ENCODE data around the gene SUMO4.
A peak's percentile ranks its signal among the peaks of the same experiment; 100 is the strongest.
"Not testable (repeated sequence)": the region's sequence is repeated elsewhere in the genome, so short reads cannot be mapped to it uniquely, and the experiment has no call there.

Gene SUMO4

DNA sequence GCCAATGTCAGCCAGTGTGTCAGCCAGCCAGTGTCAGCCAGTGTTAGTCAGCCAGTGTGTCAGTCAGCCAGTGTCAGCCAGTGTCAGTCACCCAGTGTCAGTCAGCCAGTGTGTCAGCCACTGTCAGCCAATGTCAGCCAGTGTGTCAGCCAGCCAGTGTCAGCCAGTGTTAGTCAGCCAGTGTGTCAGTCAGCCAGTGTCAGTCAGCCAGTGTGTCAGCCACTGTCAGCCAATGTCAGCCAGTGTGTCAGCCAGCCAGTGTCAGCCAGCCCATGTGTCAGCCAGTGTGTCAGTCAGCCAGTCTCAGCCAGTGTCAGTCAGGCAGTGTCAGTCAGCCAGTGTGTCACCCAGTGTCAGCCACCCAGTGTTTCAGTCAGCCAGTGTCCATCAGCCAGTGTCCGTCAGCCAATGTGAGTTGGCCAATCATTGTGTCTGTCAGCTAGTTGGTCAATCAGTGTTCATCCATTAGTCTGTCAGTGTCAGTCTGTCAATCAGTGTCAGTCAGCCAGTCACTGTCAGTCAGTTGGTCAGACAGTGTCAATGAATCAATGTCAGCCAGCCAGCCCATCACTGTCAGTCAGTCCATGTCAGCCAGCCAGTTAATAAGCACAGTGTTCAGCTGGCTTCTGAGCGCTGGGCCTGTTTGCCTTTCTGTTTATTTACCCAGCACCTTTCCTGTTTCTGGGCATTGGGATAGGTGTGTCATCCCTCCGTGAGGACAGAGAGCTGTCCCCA is 44.5 kb downstream of the SUMO4 start:
- H2AK5ac ChIP-seq (ENCODE audit: low read depth, low read length); H2BK120ac ChIP-seq (ENCODE audit: low read depth, low read length); DNase-seq (ENCODE audit: low spot score); H4K91ac ChIP-seq (ENCODE audit: low read depth, low read length, poor library complexity); H3K9ac ChIP-seq (ENCODE audit: low read depth, low read length, poor library complexity); H3K9me3 ChIP-seq (replicated peaks in 1 of 2; ENCODE audit: control insufficient read depth in 2 of 2, insufficient read depth in 1 of 2, low read depth in 1 of 2, low read length in 2 of 2); H2AFZ ChIP-seq (ENCODE audit: low read length); H2BK15ac ChIP-seq (ENCODE audit: low read length); H2BK5ac ChIP-seq (ENCODE audit: low read length); H3K27me3 ChIP-seq (ENCODE audit: control insufficient read depth in 3 of 3, insufficient read depth in 3 of 3, low read depth in 1 of 3, low read length in 3 of 3); H3K27ac ChIP-seq (replicated peaks; ENCODE audit: low read length); H3K79me1 ChIP-seq (ENCODE audit: low read depth, low read length); H3K4ac ChIP-seq (ENCODE audit: low read length); H3K36me3 ChIP-seq (replicated peaks in 1 of 2; ENCODE audit: control insufficient read depth in 2 of 2, insufficient read depth in 2 of 2, low read length in 2 of 2); H3K4me1 ChIP-seq (ENCODE audit: control insufficient read depth in 2 of 2, insufficient read depth in 1 of 2, low read depth in 1 of 2, low read length in 2 of 2); H3K4me2 ChIP-seq (ENCODE audit: insufficient read depth, low read length, poor library complexity, severe bottlenecking); H2BK12ac ChIP-seq (ENCODE audit: low read length); H3K14ac ChIP-seq (ENCODE audit: low read length): not testable (repeated sequence)
- H3K18ac ChIP-seq (ENCODE audit: low read length), result peak overlapping the region; percentile 15
- peak overlapping the region in 1 of 2 donors; percentile 65 for H3K4me3 ChIP-seq (ENCODE audit: low read length in 2 of 2)
- WGBS, 2 donors (ENCODE audit: extremely low coverage in 2 of 2, insufficient read length in 2 of 2, insufficient replicate concordance in 1 of 2), result no CpG with 5 or more reads among the region's 3 CpGs
- H3K23ac ChIP-seq (ENCODE audit: low read depth, low read length, poor library complexity), result peak overlapping the region; percentile 44
- peak overlapping the region; percentile 54 for H4K8ac ChIP-seq (ENCODE audit: low read depth, low read length)

DNA sequence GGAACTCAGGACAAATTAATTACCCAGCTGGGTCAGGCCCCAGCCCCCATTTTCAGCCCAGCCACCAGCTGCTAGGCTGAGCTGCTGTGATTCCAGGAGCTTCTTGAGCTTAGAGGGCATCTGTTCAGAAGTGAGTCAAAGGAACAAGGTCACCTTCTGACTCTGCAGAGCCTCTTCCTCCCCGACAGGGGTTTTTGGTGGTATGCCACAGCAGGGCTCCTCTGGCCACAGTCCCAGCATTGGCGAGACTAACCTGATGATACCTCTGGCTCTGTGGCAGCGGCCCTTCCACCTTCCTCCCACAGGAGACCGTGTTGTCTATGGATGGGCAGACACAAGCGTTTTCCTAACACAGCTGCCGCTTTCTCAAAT is 45.0 kb downstream of the SUMO4 start:
- Histone ChIP-seq H3K27ac (replicated peaks; ENCODE audit: low read length) (no peak overlapping the region), H2AK5ac (ENCODE audit: low read depth, low read length) (no peak overlapping the region), H3K27me3 (ENCODE audit: control insufficient read depth in 3 of 3, insufficient read depth in 3 of 3, low read depth in 1 of 3, low read length in 3 of 3) (peaks cover 0 to 13% (median 5%) of the 10 kb centered on the region in 3 experiments), H2BK120ac (ENCODE audit: low read depth, low read length) (no peak overlapping the region), H2BK12ac (ENCODE audit: low read length) (no peak overlapping the region), H3K4me1 (ENCODE audit: control insufficient read depth in 2 of 2, insufficient read depth in 1 of 2, low read depth in 1 of 2, low read length in 2 of 2) (peaks cover 0 to 3% of the 10 kb centered on the region in 2 donors), H2BK5ac (ENCODE audit: low read length) (no peak overlapping the region), H3K9me3 (replicated peaks in 1 of 2; ENCODE audit: control insufficient read depth in 2 of 2, insufficient read depth in 1 of 2, low read depth in 1 of 2, low read length in 2 of 2) (peaks cover 0 to 4% of the 10 kb centered on the region in 2 donors), H4K8ac (ENCODE audit: low read depth, low read length) (no peak overlapping the region), H3K23ac (ENCODE audit: low read depth, low read length, poor library complexity) (no peak overlapping the region), H3K18ac (ENCODE audit: low read length) (no peak overlapping the region), H3K4me3 (ENCODE audit: low read length in 2 of 2) (no peak overlapping the region), H3K36me3 (replicated peaks in 1 of 2; ENCODE audit: control insufficient read depth in 2 of 2, insufficient read depth in 2 of 2, low read length in 2 of 2) (no peaks in the 10 kb centered on the region), H3K4ac (ENCODE audit: low read length) (no peak overlapping the region), H2AFZ (ENCODE audit: low read length) (no peak overlapping the region), H3K79me1 (ENCODE audit: low read depth, low read length) (no peaks in the 10 kb centered on the region), H3K4me2 (ENCODE audit: insufficient read depth, low read length, poor library complexity, severe bottlenecking) (no peak overlapping the region), H3K14ac (ENCODE audit: low read length) (no peak overlapping the region), H2BK15ac (ENCODE audit: low read length) (no peak overlapping the region), H4K91ac (ENCODE audit: low read depth, low read length, poor library complexity) (no peak overlapping the region), H3K9ac (ENCODE audit: low read depth, low read length, poor library complexity) (no peak overlapping the region)
- DNase-seq (ENCODE audit: low spot score), result no peak
- WGBS, 2 donors (ENCODE audit: extremely low coverage in 2 of 2, insufficient read length in 2 of 2, insufficient replicate concordance in 1 of 2), result no CpG with 5 or more reads among the region's 6 CpGs

DNA sequence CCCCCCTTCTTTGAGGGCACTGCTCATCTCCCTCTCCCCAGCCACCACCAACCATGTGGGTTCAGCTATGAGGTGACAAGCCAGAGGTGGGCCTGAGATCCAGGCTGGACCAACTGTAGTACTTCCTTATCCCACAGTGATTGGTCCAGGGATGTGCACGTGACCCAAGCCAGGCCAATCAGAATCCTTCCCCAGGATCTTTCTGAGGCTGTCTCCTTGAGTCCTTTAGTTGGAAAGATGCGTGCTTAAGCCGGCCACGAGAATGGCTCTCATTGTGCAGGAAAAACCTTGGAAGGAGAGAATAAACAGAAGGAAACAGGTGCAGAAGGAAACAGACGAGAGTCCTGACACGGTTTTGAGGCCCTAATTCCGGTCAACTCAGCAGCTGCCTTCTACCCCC is 45.5 kb downstream of the SUMO4 start:
- H3K4me1 ChIP-seq (ENCODE audit: control insufficient read depth in 2 of 2, insufficient read depth in 1 of 2, low read depth in 1 of 2, low read length in 2 of 2), result peaks cover 0 to 2% of the 10 kb centered on the region in 2 donors
- H3K27me3 ChIP-seq (ENCODE audit: control insufficient read depth in 3 of 3, insufficient read depth in 3 of 3, low read depth in 1 of 3, low read length in 3 of 3), result peaks cover 3 to 18% (median 10%) of the 10 kb centered on the region in 3 experiments
- no peak overlapping the region for H3K4ac ChIP-seq (ENCODE audit: low read length)
- H3K36me3 ChIP-seq (replicated peaks in 1 of 2; ENCODE audit: control insufficient read depth in 2 of 2, insufficient read depth in 2 of 2, low read length in 2 of 2), result no peaks in the 10 kb centered on the region
- H2AFZ ChIP-seq (ENCODE audit: low read length), result no peak overlapping the region
- no peak overlapping the region for H3K9ac ChIP-seq (ENCODE audit: low read depth, low read length, poor library complexity)
- no peak overlapping the region for H4K91ac ChIP-seq (ENCODE audit: low read depth, low read length, poor library complexity)
- no peak overlapping the region for H4K8ac ChIP-seq (ENCODE audit: low read depth, low read length)
- no peak overlapping the region for H2BK12ac ChIP-seq (ENCODE audit: low read length)
- no peak overlapping the region for H2BK120ac ChIP-seq (ENCODE audit: low read depth, low read length)
- H3K79me1 ChIP-seq (ENCODE audit: low read depth, low read length), result no peaks in the 10 kb centered on the region
- H2BK15ac ChIP-seq (ENCODE audit: low read length), result no peak overlapping the region
- H2AK5ac ChIP-seq (ENCODE audit: low read depth, low read length), result no peak overlapping the region
- no peak overlapping the region for H3K23ac ChIP-seq (ENCODE audit: low read depth, low read length, poor library complexity)
- H3K14ac ChIP-seq (ENCODE audit: low read length), result no peak overlapping the region
- H3K27ac ChIP-seq (replicated peaks; ENCODE audit: low read length), result no peak overlapping the region
- H3K18ac ChIP-seq (ENCODE audit: low read length), result no peak overlapping the region
- no peak for DNase-seq (ENCODE audit: low spot score)
- no peak overlapping the region for H2BK5ac ChIP-seq (ENCODE audit: low read length)
- no peak overlapping the region for H3K4me3 ChIP-seq (ENCODE audit: low read length in 2 of 2)
- H3K9me3 ChIP-seq (replicated peaks in 1 of 2; ENCODE audit: control insufficient read depth in 2 of 2, insufficient read depth in 1 of 2, low read depth in 1 of 2, low read length in 2 of 2), result peaks cover 0 to 4% of the 10 kb centered on the region in 2 donors
- no peak overlapping the region for H3K4me2 ChIP-seq (ENCODE audit: insufficient read depth, low read length, poor library complexity, severe bottlenecking)
- WGBS, 2 donors (ENCODE audit: extremely low coverage in 2 of 2, insufficient read length in 2 of 2, insufficient replicate concordance in 1 of 2), result no CpG with 5 or more reads among the region's 7 CpGs

DNA sequence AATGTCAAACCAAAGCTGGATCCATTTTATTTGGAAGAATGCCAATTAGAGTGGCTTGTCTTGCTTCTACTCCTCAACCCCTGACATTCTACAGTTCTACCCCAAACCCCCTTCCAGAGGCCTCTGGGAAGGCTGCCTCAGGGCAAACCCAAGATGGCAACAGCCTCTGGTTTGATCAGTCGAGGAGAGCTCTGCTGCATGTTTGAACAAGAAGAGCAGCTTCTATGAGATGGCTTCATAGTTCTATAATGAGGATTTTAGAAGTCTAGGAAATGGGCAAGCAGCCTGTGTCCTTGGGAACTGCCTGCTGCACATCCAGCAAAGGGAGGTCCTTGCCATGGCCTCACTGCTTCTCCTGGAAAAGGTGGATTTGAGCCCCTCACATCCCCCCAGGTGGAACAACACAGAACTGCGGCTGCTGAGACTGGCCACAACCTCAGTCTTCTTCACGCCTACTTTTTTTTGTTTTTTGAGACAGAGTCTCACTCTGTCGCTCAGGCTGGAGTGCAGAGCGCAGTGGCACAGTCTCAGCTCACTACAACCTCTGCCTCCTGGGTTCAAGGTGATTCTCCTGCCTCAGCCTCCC is 46.8 kb downstream of the SUMO4 start:
- Histone ChIP-seq H2BK120ac (ENCODE audit: low read depth, low read length) (no peak overlapping the region), H3K9ac (ENCODE audit: low read depth, low read length, poor library complexity) (no peak overlapping the region), H2AK5ac (ENCODE audit: low read depth, low read length) (no peak overlapping the region), H3K79me1 (ENCODE audit: low read depth, low read length) (no peaks in the 10 kb centered on the region), H4K8ac (ENCODE audit: low read depth, low read length) (no peak overlapping the region), H2BK12ac (ENCODE audit: low read length) (no peak overlapping the region), H3K14ac (ENCODE audit: low read length) (no peak overlapping the region), H4K91ac (ENCODE audit: low read depth, low read length, poor library complexity) (no peak overlapping the region), H2AFZ (ENCODE audit: low read length) (no peak overlapping the region), H3K18ac (ENCODE audit: low read length) (no peak overlapping the region), H3K27ac (replicated peaks; ENCODE audit: low read length) (no peak overlapping the region), H3K9me3 (replicated peaks in 1 of 2; ENCODE audit: control insufficient read depth in 2 of 2, insufficient read depth in 1 of 2, low read depth in 1 of 2, low read length in 2 of 2) (peaks cover 0 to 4% of the 10 kb centered on the region in 2 donors), H3K4me2 (ENCODE audit: insufficient read depth, low read length, poor library complexity, severe bottlenecking) (no peak overlapping the region), H3K23ac (ENCODE audit: low read depth, low read length, poor library complexity) (no peak overlapping the region), H3K4me1 (ENCODE audit: control insufficient read depth in 2 of 2, insufficient read depth in 1 of 2, low read depth in 1 of 2, low read length in 2 of 2) (no peaks in the 10 kb centered on the region), H3K4ac (ENCODE audit: low read length) (no peak overlapping the region), H3K36me3 (replicated peaks in 1 of 2; ENCODE audit: control insufficient read depth in 2 of 2, insufficient read depth in 2 of 2, low read length in 2 of 2) (no peaks in the 10 kb centered on the region), H2BK15ac (ENCODE audit: low read length) (no peak overlapping the region), H2BK5ac (ENCODE audit: low read length) (no peak overlapping the region), H3K27me3 (ENCODE audit: control insufficient read depth in 3 of 3, insufficient read depth in 3 of 3, low read depth in 1 of 3, low read length in 3 of 3) (peaks cover 15 to 28% (median 23%) of the 10 kb centered on the region in 3 experiments), H3K4me3 (ENCODE audit: low read length in 2 of 2) (no peak overlapping the region)
- no peak for DNase-seq (ENCODE audit: low spot score)
- WGBS, 2 donors (ENCODE audit: extremely low coverage in 2 of 2, insufficient read length in 2 of 2, insufficient replicate concordance in 1 of 2), result no CpG with 5 or more reads among the region's 5 CpGs
